ENCODE data around the gene CA10. TPM values are rescaled to one million over a fixed set of nuclear protein-coding genes. Genes with fewer than 3 reads are reported as not detected.

Gene CA10
- total and polyA plus RNA-seq, 9 of the 15 experiments (the other 6 are each of a cell fraction or from before 2014, with no cell fraction given), result not detected

- no peak for TF ChIP-seq MGA (IDR thresholded peaks at IDR 0.05)
These were observed 446.9 kb downstream of the CA10 start (continued) for GRCh38 chr17:51711581-51711980.

All from K562 (cell line).